Mesenteric fat pad (tissue), 1 donor: ENCODE measurements around the gene LDHA. TPM values are rescaled to one million over a fixed set of nuclear protein-coding genes. Genes with fewer than 3 reads are reported as not detected.
A peak's percentile ranks its signal among the peaks of the same experiment; 100 is the strongest.

Source experiments
- DNase-seq: peaks from one replicate; pipeline ENCODE4 v3.0.0-alpha.2; 2020; ENCODE audit warnings: low spot score
- long read RNA-seq: library from polyadenylated mRNA; unstranded; transcript quantifications from one replicate; pipeline ENCODE4 v2.0.0, GENCODE V29; 2020
- total RNA-seq: library from RNA; stranded (reverse); fragmentation: NEBNext Ultra II Directional; extraction: Animal tissue kit (Norgen Biotek cat#: 25700); gene quantifications from one replicate; pipeline ENCODE4 v1.2.1, GENCODE V29; 2021
- donor health status: DM: yes; HTN: yes; CAD: no.

LDHA gene
- 957 TPM for total RNA-seq
- long read RNA-seq, transcript LDHA-205 (8 exons, 2,416 nt) = major isoform, 3,361 of 4,036 reads
- long read RNA-seq, transcript LDHA-202 (5 exons, 2,169 nt) = minor isoform, 468 of 4,036 reads
- long read RNA-seq, transcript LDHA-216 (4 exons, 1,345 nt) = minor isoform, 12 of 4,036 reads
- long read RNA-seq, transcript LDHA-220 (7 exons, 1,288 nt) = minor isoform, 84 of 4,036 reads
- long read RNA-seq, partial matches to known transcripts = 38 of 4,036 reads
- long read RNA-seq, other reads (novel, unspliced or antisense) = 59 of 4,036 reads

- DNase-seq = peak; percentile 100
These were observed at the start of gene LDHA for GRCh38 chr11:18394275-18394927. LDHA (plus strand) TSS chr11:18394563; CDS start chr11:18396843, 2,280 bp downstream.

- DNase-seq = no peak
These were observed 46.8 kb upstream of the LDHA start for GRCh38 chr11:18347471-18348125.

- no peak for DNase-seq
These were observed 41.8 kb upstream of the LDHA start for GRCh38 chr11:18352581-18352980.

- DNase-seq = no peak
These were observed 35.7 kb upstream of the LDHA start for GRCh38 chr11:18358646-18359045.

- DNase-seq = no peak
These were observed 33.2 kb upstream of the LDHA start for GRCh38 chr11:18361154-18361553.

GRCh38 chr11:18364495-18365073 lies 29.8 kb upstream of the LDHA start:
- no peak for DNase-seq

- DNase-seq = no peak
These were observed 28.6 kb upstream of the LDHA start for GRCh38 chr11:18365741-18366140.

- no peak for DNase-seq
These were observed 28.1 kb upstream of the LDHA start for GRCh38 chr11:18366286-18366685.

GRCh38 chr11:18367431-18367830 lies 26.9 kb upstream of the LDHA start:
- DNase-seq = no peak

GRCh38 chr11:18368221-18368620 lies 26.1 kb upstream of the LDHA start:
- DNase-seq = no peak

GRCh38 chr11:18369398-18369797 lies 25.0 kb upstream of the LDHA start:
- no peak for DNase-seq

GRCh38 chr11:18371279-18371678 lies 23.1 kb upstream of the LDHA start:
- no peak for DNase-seq

GRCh38 chr11:18372201-18372600 lies 22.2 kb upstream of the LDHA start:
- no peak for DNase-seq

GRCh38 chr11:18374956-18375355 lies 19.4 kb upstream of the LDHA start:
- no peak for DNase-seq

- DNase-seq = no peak
These were observed 18.4 kb upstream of the LDHA start for GRCh38 chr11:18375941-18376340.

GRCh38 chr11:18379201-18379600 lies 15.2 kb upstream of the LDHA start:
- no peak for DNase-seq

- no peak for DNase-seq
These were observed 10.8 kb upstream of the LDHA start for GRCh38 chr11:18383388-18384156.

GRCh38 chr11:18384157-18384641 lies 10.2 kb upstream of the LDHA start:
- DNase-seq = no peak

GRCh38 chr11:18390088-18390487 lies 4.3 kb upstream of the LDHA start:
- no peak for DNase-seq

- DNase-seq = peak; percentile 26
These were observed 1.7 kb upstream of the LDHA start for GRCh38 chr11:18392434-18393321.
